Measurements from ENCODE around the gene COL28A1.

The COL28A1 gene

GRCh38 chr7:7519528-7519927 lies 16.1 kb downstream of the COL28A1 start:
- no peak overlapping the region for H3K27ac ChIP-seq
- no peak for TF ChIP-seq CTCF (conservative IDR thresholded peaks at IDR 0.05; ENCODE audit: low read depth, low read length)
- H3K36me3 ChIP-seq (ENCODE audit: insufficient read depth) = no peaks in the 10 kb centered on the region
- no peaks in the 10 kb centered on the region for H3K79me2 ChIP-seq (ENCODE audit: insufficient read depth, low read depth)
- H3K4me3 ChIP-seq (IDR thresholded peaks at IDR 0.05; ENCODE audit: insufficient read depth, low read depth, low read length) = no peak overlapping the region
- H3K4me2 ChIP-seq = no peak overlapping the region
- no peaks in the 10 kb centered on the region for H3K4me1 ChIP-seq (ENCODE audit: low read depth, poor library complexity, severe bottlenecking)
- H2AFZ ChIP-seq (ENCODE audit: low read depth) = no peak overlapping the region
- H3K9ac ChIP-seq = no peak overlapping the region
- H3K27me3 ChIP-seq (ENCODE audit: insufficient read depth, low read depth) = no peaks in the 10 kb centered on the region
- no peaks in the 10 kb centered on the region for H4K20me1 ChIP-seq (ENCODE audit: insufficient read depth)

GRCh38 chr7:7519056-7519455 lies 16.6 kb downstream of the COL28A1 start:
- no peak overlapping the region for H3K4me3 ChIP-seq (IDR thresholded peaks at IDR 0.05; ENCODE audit: insufficient read depth, low read depth, low read length)

GRCh38 chr7:7517754-7518153 lies 17.9 kb downstream of the COL28A1 start:
- H2AFZ ChIP-seq (ENCODE audit: low read depth) = no peak overlapping the region
- no peak overlapping the region for H3K9ac ChIP-seq
- no peaks in the 10 kb centered on the region for H4K20me1 ChIP-seq (ENCODE audit: insufficient read depth)
- H3K4me1 ChIP-seq (ENCODE audit: low read depth, poor library complexity, severe bottlenecking) = no peaks in the 10 kb centered on the region
- H3K4me2 ChIP-seq = no peak overlapping the region
- H3K4me3 ChIP-seq (IDR thresholded peaks at IDR 0.05; ENCODE audit: insufficient read depth, low read depth, low read length) = no peak overlapping the region
- TF ChIP-seq CTCF (conservative IDR thresholded peaks at IDR 0.05; ENCODE audit: low read depth, low read length) = no peak
- H3K27me3 ChIP-seq (ENCODE audit: insufficient read depth, low read depth) = no peaks in the 10 kb centered on the region
- no peaks in the 10 kb centered on the region for H3K79me2 ChIP-seq (ENCODE audit: insufficient read depth, low read depth)
- no peaks in the 10 kb centered on the region for H3K36me3 ChIP-seq (ENCODE audit: insufficient read depth)
- no peak overlapping the region for H3K27ac ChIP-seq

More at GRCh38 chr7:7519056-7519455, 16.6 kb downstream of the COL28A1 start:
- H3K36me3 ChIP-seq (ENCODE audit: insufficient read depth) = no peaks in the 10 kb centered on the region
- no peaks in the 10 kb centered on the region for H3K27me3 ChIP-seq (ENCODE audit: insufficient read depth, low read depth)
- H3K4me2 ChIP-seq = no peak overlapping the region
- H3K9ac ChIP-seq = no peak overlapping the region
- no peak overlapping the region for H3K27ac ChIP-seq
- no peak for TF ChIP-seq CTCF (conservative IDR thresholded peaks at IDR 0.05; ENCODE audit: low read depth, low read length)
- H3K4me1 ChIP-seq (ENCODE audit: low read depth, poor library complexity, severe bottlenecking) = no peaks in the 10 kb centered on the region
- no peak overlapping the region for H2AFZ ChIP-seq (ENCODE audit: low read depth)
- H3K79me2 ChIP-seq (ENCODE audit: insufficient read depth, low read depth) = no peaks in the 10 kb centered on the region
- no peaks in the 10 kb centered on the region for H4K20me1 ChIP-seq (ENCODE audit: insufficient read depth)

- Histone ChIP-seq H3K79me2 (ENCODE audit: insufficient read depth, low read depth) (no peaks in the 10 kb centered on the region), H3K27ac (no peak overlapping the region), H3K4me3 (IDR thresholded peaks at IDR 0.05; ENCODE audit: insufficient read depth, low read depth, low read length) (no peak overlapping the region), H3K4me2 (no peak overlapping the region), H3K36me3 (ENCODE audit: insufficient read depth) (no peaks in the 10 kb centered on the region), H3K4me1 (ENCODE audit: low read depth, poor library complexity, severe bottlenecking) (no peaks in the 10 kb centered on the region), H3K27me3 (ENCODE audit: insufficient read depth, low read depth) (no peaks in the 10 kb centered on the region), H3K9ac (no peak overlapping the region), H2AFZ (ENCODE audit: low read depth) (no peak overlapping the region), H4K20me1 (ENCODE audit: insufficient read depth) (no peaks in the 10 kb centered on the region)
- TF ChIP-seq CTCF (conservative IDR thresholded peaks at IDR 0.05; ENCODE audit: low read depth, low read length) = no peak
These were observed 19.0 kb downstream of the COL28A1 start for GRCh38 chr7:7516662-7517061.
